Natural killer cell (primary cell): ENCODE data around the gene MAP1LC3B2. TPM values are rescaled to one million over a fixed set of nuclear protein-coding genes. Genes with fewer than 3 reads are reported as not detected.

Experiments used
- ATAC-seq, 3 donors: fragments of 150-1000 bp in 2 of 3; fragments of 200-7000 bp in 1 of 3; cut with Tn5 transposase; 1 replicate in 1 of 3; 2 replicates in 2 of 3; pipeline ENCODE4 v1.10.0; 2021; ENCODE audit warnings: mild to moderate bottlenecking in 2 of 3, moderate library complexity in 2 of 3
- DNase-seq, 2 donors: peaks; one replicate each; pipeline versions ENCODE4 v3.0.0 to v3.0.0-alpha.2; 2013 to 2021; ENCODE audit warnings: mixed read lengths in 1 of 2
- H3K27ac ChIP-seq: one replicate; pipeline ENCODE4 v1.5.1; 2013; ENCODE audit warnings: mild to moderate bottlenecking, low read length
- H3K27me3 ChIP-seq: one replicate; pipeline ENCODE4 v1.6.1; 2013; ENCODE audit warnings: low read length; ENCODE audit not compliant: control insufficient read depth, insufficient read depth
- H3K36me3 ChIP-seq: one replicate; pipeline ENCODE4 v1.6.1; 2013; ENCODE audit warnings: low read length; ENCODE audit not compliant: control insufficient read depth, insufficient read depth
- H3K4me1 ChIP-seq: one replicate; pipeline ENCODE4 v1.6.1; 2013; ENCODE audit warnings: low read length; ENCODE audit not compliant: control insufficient read depth, insufficient read depth
- H3K4me3 ChIP-seq: one replicate; pipeline ENCODE4 v1.5.1; 2013; ENCODE audit warnings: low read length
- H3K9me3 ChIP-seq: one replicate; pipeline ENCODE4 v1.6.1; 2013; ENCODE audit warnings: low read length; ENCODE audit not compliant: control insufficient read depth, insufficient read depth
- H3K27ac Mint-ChIP-seq, 2 donors: one replicate each; pipeline ENCODE4 v1.8.0; 2022; ENCODE audit warnings: mild to moderate bottlenecking in 2 of 2, mixed read lengths in 2 of 2, moderate library complexity in 1 of 2
- H3K27me3 Mint-ChIP-seq, 2 donors: one replicate each; pipeline ENCODE4 v1.8.0; 2022; ENCODE audit warnings: low read depth in 2 of 2, mixed read lengths in 2 of 2
- H3K36me3 Mint-ChIP-seq: one replicate; pipeline ENCODE4 v1.8.0; 2022; ENCODE audit warnings: mixed read lengths
- H3K4me1 Mint-ChIP-seq, 2 donors: one replicate each; pipeline ENCODE4 v1.8.0; 2022; ENCODE audit warnings: mixed read lengths in 2 of 2
- H3K4me3 Mint-ChIP-seq: one replicate; pipeline ENCODE4 v1.8.0; 2022; ENCODE audit warnings: mild to moderate bottlenecking, moderate library complexity, mixed read lengths
- H3K9me3 Mint-ChIP-seq, 2 donors: one replicate each; pipeline ENCODE4 v1.8.0; 2022; ENCODE audit warnings: mixed read lengths in 2 of 2
- WGBS: methylation state at CpG from one replicate; pipeline ENCODE4 v1.1.7; 2013; ENCODE audit warnings: missing lambda C conversion rate; ENCODE audit not compliant: insufficient coverage; 5-methylcytosine and 5-hydroxymethylcytosine counted together
- intact Hi-C: fragments of 100-400 bp; cut with micrococcal nuclease; formaldehyde crosslinking; loops from one replicate; pipeline ENCODE4 v1.14.2; 2022
- total RNA-seq, 4 donors: library from RNA; stranded (reverse); fragments of 120-200 nt in 1 of 4; gene quantifications; one replicate each; pipeline versions ENCODE4 v1.2.3 to v1.2.4, GENCODE V29; 2013 to 2022
- TF ChIP-seq, protein P1 (sequence below): fragments of 200-600 bp; IDR thresholded peaks from one replicate; pipeline ENCODE4 v1.8.0; 2022; ENCODE audit warnings: antibody characterized with exemption

MAP1LC3B2 gene
- total RNA-seq, 3 donors from 2014 or later (not counting 1 experiment from before 2014, with no cell fraction given), result 1.5 to 3.7 (median 3.3) TPM

DNA sequence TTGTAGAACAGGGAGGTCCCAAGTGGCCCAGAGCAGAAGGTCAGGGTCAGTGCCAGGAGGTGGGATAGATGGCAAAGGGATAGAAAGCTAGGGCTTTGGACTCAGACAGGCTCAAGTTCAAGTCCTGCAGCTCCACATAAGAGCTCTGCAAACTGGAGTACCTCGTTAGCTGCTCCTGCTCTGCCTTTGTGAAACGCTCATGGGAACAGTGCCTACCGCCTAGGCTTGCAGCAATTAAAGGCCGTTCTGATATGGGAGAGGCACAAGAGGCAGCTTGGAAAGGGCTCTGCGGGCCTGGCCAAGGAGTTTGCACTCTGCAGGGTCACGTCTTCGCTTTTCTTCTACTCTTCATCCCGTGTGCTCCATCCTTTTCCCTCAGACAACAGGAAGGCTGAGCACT, 54.1 kb downstream of the MAP1LC3B2 start:
- H3K27me3 Mint-ChIP-seq, result no peaks in the 10 kb centered on the region
- TF ChIP-seq, protein P1, sequence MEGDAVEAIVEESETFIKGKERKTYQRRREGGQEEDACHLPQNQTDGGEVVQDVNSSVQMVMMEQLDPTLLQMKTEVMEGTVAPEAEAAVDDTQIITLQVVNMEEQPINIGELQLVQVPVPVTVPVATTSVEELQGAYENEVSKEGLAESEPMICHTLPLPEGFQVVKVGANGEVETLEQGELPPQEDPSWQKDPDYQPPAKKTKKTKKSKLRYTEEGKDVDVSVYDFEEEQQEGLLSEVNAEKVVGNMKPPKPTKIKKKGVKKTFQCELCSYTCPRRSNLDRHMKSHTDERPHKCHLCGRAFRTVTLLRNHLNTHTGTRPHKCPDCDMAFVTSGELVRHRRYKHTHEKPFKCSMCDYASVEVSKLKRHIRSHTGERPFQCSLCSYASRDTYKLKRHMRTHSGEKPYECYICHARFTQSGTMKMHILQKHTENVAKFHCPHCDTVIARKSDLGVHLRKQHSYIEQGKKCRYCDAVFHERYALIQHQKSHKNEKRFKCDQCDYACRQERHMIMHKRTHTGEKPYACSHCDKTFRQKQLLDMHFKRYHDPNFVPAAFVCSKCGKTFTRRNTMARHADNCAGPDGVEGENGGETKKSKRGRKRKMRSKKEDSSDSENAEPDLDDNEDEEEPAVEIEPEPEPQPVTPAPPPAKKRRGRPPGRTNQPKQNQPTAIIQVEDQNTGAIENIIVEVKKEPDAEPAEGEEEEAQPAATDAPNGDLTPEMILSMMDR, result no peak
- no peak overlapping the region for H3K4me3 ChIP-seq
- H3K4me1 ChIP-seq, result no peaks in the 10 kb centered on the region
- no peak overlapping the region for H3K27ac Mint-ChIP-seq
- no peak for DNase-seq
- H3K27ac ChIP-seq, result no peak overlapping the region
- no peak overlapping the region for H3K4me3 Mint-ChIP-seq
- intact Hi-C loops, result no loop called here
- H3K36me3 Mint-ChIP-seq, result no peaks in the 10 kb centered on the region
- no peaks in the 10 kb centered on the region for H3K9me3 ChIP-seq
- 88% methylated on average over 8 of the region's 8 CpGs for WGBS
- H3K4me1 Mint-ChIP-seq, result peaks cover 6 to 8% of the 10 kb centered on the region in 2 donors
- ATAC-seq, result no peak
- H3K27me3 ChIP-seq, result no peaks in the 10 kb centered on the region
- H3K36me3 ChIP-seq, result no peaks in the 10 kb centered on the region
- H3K9me3 Mint-ChIP-seq, result no peaks in the 10 kb centered on the region

DNA sequence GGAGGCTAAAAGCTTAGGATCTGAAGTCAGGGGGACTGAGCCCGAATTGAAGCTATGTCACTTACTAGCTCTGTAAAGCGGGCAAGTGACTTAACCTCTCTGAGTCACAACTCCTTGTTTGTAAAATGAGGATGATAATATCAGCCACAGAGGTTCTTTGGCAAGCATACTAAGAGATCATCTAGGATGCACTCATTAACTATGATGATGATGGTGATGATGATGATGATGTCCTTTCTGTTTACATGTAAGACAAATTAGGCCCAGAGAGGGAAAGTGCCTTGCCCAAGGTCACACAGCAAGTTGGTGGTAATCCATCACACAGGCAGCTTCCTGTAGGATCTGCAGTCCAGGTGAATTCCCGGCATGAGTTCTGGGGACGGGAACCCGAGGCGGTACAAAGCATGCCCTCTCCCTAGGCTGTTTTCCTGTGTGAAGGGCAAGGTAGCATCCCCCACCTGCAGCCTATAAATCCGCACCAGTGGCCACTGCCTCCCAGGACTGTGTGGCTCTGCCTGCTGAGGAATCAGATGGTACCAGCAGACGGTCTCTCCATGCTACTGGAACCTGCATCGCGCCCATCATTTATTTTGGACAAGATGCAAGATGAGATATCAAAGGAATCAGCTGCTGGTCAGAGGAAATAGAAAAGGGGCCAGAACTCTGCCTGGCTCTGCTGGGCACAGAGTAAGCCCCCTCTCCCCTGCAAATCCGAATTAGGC, 55.2 kb downstream of the MAP1LC3B2 start:
- Histone ChIP-seq H3K4me1 (no peaks in the 10 kb centered on the region), H3K36me3 (no peaks in the 10 kb centered on the region), H3K27ac (no peak overlapping the region), H3K27me3 (no peaks in the 10 kb centered on the region), H3K9me3 (no peaks in the 10 kb centered on the region), H3K4me3 (no peak overlapping the region)
- Mint-ChIP-seq H3K4me3 (no peak overlapping the region), H3K27ac (no peak overlapping the region), H3K36me3 (no peaks in the 10 kb centered on the region), H3K27me3 (no peaks in the 10 kb centered on the region), H3K9me3 (no peaks in the 10 kb centered on the region), H3K4me1 (peaks cover 6 to 8% of the 10 kb centered on the region in 2 donors)
- ATAC-seq (no peak), DNase-seq (no peak)
- TF ChIP-seq, protein P1, result no peak
- 90% methylated on average over 10 of the region's 11 CpGs for WGBS
- intact Hi-C loops, result no loop called here

DNA sequence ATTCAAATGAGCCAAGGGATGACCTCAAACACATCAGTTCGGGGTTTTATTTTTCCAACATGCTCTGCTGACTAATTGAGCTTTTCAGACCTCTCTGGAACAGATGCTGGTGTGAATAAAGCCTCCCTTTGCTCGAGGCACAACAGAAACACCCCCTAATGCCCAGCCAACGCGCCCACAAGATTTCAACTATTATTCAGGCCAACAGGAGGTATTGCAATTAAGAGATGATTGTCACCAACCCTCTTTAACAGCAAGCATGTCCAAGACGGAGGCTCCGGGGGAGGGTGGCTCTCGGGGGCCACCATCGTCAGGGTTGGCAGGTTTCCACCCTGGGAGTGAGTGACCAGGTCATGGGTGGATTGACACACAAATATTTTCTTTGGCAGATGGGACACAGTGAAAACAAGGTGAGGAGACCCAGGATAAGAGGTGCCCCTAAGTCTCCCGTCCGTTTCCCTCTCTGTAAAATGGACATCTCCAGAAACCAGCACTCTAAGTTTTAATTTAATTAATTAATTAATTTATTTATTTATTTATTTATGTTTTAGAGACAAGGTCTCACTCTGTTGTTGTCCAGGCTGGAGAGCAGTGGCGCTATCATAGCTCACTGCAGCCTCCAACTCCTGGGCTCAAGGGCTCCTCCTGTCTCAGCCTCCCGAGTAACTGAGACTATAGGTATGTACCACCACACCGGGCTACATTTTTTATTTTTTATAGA, 56.1 kb downstream of the MAP1LC3B2 start:
- intact Hi-C loops, result no loop called here
- Histone ChIP-seq H3K4me3 (no peak overlapping the region), H3K27me3 (no peaks in the 10 kb centered on the region), H3K9me3 (no peaks in the 10 kb centered on the region), H3K4me1 (no peaks in the 10 kb centered on the region), H3K36me3 (no peaks in the 10 kb centered on the region), H3K27ac (no peak overlapping the region)
- H3K36me3 Mint-ChIP-seq, result no peaks in the 10 kb centered on the region
- TF ChIP-seq, protein P1, result no peak
- H3K9me3 Mint-ChIP-seq, result no peaks in the 10 kb centered on the region
- no peak overlapping the region for H3K4me3 Mint-ChIP-seq
- DNase-seq (no peak), ATAC-seq (no peak)
- no peak overlapping the region for H3K27ac Mint-ChIP-seq
- peaks cover 6 to 8% of the 10 kb centered on the region in 2 donors for H3K4me1 Mint-ChIP-seq
- H3K27me3 Mint-ChIP-seq, result peaks cover 2 to 3% of the 10 kb centered on the region in 2 donors
- 89% methylated on average over 9 of the region's 13 CpGs for WGBS
